Islet precursor cell (in vitro differentiated cells): ENCODE measurements around the gene ALOX12B.

ENCODE experiments used
- DNase-seq: peaks from one replicate; pipeline ENCODE4 v3.0.0-alpha.2; 2018

ALOX12B gene

GRCh38 chr17:8041979-8042378 is 45.5 kb downstream of the ALOX12B start:
- DNase-seq: peak; percentile 48

- DNase-seq: peak; percentile 64
Observed at GRCh38 chr17:8041249-8041928, 46.1 kb downstream of the ALOX12B start.

GRCh38 chr17:8039611-8040168 is 47.8 kb downstream of the ALOX12B start:
- DNase-seq: no peak

GRCh38 chr17:8038954-8039610 is 48.4 kb downstream of the ALOX12B start, which contains the start of gene ALOX15B:
Gene ALOX15B, plus strand, starts transcription at chr17:8039059. Its CDS starts 97 bp downstream, at chr17:8039156.
- DNase-seq: no peak

GRCh38 chr17:8032442-8032841 is 55.1 kb downstream of the ALOX12B start:
- no peak for DNase-seq

GRCh38 chr17:8031950-8032349 is 55.6 kb downstream of the ALOX12B start:
- DNase-seq: no peak

- peak; percentile 49 for DNase-seq
Observed at GRCh38 chr17:8031261-8031661, 56.3 kb downstream of the ALOX12B start.

- DNase-seq: peak; percentile 74
Observed at GRCh38 chr17:8029121-8029520, 58.4 kb downstream of the ALOX12B start.

GRCh38 chr17:8025176-8025911 is 62.2 kb downstream of the ALOX12B start:
- no peak for DNase-seq

- DNase-seq: peak; percentile 64
Observed at GRCh38 chr17:8024161-8024560, 63.4 kb downstream of the ALOX12B start.
